AG04450 (cell line): ENCODE results near the gene RASAL1. TPM values are rescaled to one million over a fixed set of nuclear protein-coding genes. Genes with fewer than 3 reads are reported as not detected.

ENCODE experiments used
- CTCF ChIA-PET: fragments of 300-600, 350-600 bp; formaldehyde crosslinking; extraction: SDS; loops from one replicate; lab custom pipeline; 2022; ENCODE audit warnings: antibody characterized with exemption, inconsistent platforms; lab: Charles Lee
- POLR2A ChIA-PET: fragments of 350-600 bp; formaldehyde crosslinking; extraction: SDS; loops from one replicate; lab custom pipeline; 2021; ENCODE audit warnings: antibody characterized with exemption, inconsistent platforms; lab: Yijun Ruan, JAX
- DNase-seq: peaks from one replicate; pipeline ENCODE4 v3.0.0-alpha.2; 2011; ENCODE audit warnings: low read depth, low spot score
- H3K27ac ChIP-seq: one replicate; pipeline ENCODE4 v1.5.1; 2012; ENCODE audit warnings: low read depth, low read length, control low read depth
- H3K27me3 ChIP-seq: one replicate; pipeline ENCODE4 v1.6.0; 2012; ENCODE audit warnings: low read length; ENCODE audit not compliant: control insufficient read depth, insufficient read depth
- H3K4me3 ChIP-seq: 2 replicates; pipeline ENCODE4 v1.5.1; 2011; ENCODE audit warnings: mild to moderate bottlenecking, low read depth, low read length, control low read depth
- H3K9me3 ChIP-seq: 2 replicates; pipeline ENCODE4 v1.5.1; 2012; ENCODE audit warnings: low read length; ENCODE audit not compliant: control insufficient read depth, insufficient read depth
- polyA plus RNA-seq: library from polyadenylated mRNA; depleted of rRNA; stranded (reverse); fragments of >200 nt; gene quantifications from 2 replicates; pipeline ENCODE4 v1.2.3, GENCODE V29; 2011
- TF ChIP-seq, protein P1 (sequence below): IDR thresholded peaks from 2 replicates; pipeline ENCODE4 v1.5.1; 2011; ENCODE audit warnings: low read depth, low read length, control low read depth, inconsistent platforms

Gene RASAL1
- polyA plus RNA-seq, 1 experiment, result not detected

- Histone ChIP-seq H3K4me3 (no peak overlapping the region), H3K9me3 (no peaks in the 10 kb centered on the region), H3K27me3 (peaks cover 9% of the 10 kb centered on the region), H3K27ac (no peak overlapping the region)
- ChIA-PET CTCF (interaction anchor here (0.8 kb wide), 1 partner anchor 23 kb away, joined by 4 read pairs; no protein-coding TSS in a partner anchor), POLR2A (no interaction called here)
- TF ChIP-seq, protein P1, sequence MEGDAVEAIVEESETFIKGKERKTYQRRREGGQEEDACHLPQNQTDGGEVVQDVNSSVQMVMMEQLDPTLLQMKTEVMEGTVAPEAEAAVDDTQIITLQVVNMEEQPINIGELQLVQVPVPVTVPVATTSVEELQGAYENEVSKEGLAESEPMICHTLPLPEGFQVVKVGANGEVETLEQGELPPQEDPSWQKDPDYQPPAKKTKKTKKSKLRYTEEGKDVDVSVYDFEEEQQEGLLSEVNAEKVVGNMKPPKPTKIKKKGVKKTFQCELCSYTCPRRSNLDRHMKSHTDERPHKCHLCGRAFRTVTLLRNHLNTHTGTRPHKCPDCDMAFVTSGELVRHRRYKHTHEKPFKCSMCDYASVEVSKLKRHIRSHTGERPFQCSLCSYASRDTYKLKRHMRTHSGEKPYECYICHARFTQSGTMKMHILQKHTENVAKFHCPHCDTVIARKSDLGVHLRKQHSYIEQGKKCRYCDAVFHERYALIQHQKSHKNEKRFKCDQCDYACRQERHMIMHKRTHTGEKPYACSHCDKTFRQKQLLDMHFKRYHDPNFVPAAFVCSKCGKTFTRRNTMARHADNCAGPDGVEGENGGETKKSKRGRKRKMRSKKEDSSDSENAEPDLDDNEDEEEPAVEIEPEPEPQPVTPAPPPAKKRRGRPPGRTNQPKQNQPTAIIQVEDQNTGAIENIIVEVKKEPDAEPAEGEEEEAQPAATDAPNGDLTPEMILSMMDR, result no peak
- DNase-seq, result no peak
These were observed 64.1 kb downstream of the RASAL1 start for GRCh38 chr12:113071135-113072112.

DNA sequence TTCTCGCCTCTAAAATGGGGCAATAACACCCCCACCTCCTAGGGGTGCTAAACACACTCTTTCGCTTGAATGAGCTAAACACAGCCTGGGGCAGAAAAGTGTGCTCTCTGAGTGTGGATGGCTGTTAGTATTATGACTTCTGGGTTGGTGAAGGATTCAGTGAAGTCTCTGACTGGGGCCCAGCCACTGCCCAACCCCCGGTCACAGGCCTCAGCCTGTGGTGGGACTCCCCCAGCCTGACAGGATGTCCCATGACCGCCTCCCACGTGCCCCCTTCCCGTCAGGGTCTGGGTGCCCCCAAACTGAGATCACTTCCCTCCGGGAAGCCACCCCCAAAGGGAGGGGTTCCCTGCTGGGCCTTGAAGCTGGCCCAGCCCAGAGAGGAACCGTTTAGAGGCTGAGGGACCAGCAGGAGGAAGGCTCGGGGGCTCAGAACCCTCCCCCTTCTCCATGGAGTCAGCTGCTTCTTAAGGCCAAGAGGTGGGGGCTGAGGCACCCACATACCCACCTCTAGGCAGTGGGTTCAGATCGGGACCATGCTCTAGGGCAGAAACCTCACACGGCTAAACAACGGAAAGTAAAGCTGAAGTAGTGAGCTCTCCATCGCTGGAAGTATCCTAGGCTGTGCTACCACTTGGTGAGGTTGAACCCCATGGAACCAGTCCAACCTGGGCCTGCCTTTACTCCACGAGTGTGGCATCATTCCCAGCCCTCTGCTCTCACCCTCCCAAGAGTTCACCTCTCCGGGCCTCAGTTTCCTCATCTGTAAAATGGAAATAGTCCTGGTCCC is 65.2 kb downstream of the RASAL1 start:
- Histone ChIP-seq H3K4me3 (no peak overlapping the region), H3K27me3 (peaks cover 6% of the 10 kb centered on the region), H3K9me3 (no peaks in the 10 kb centered on the region), H3K27ac (no peak overlapping the region)
- TF ChIP-seq, protein P1, result no peak
- no peak for DNase-seq
- ChIA-PET POLR2A (no interaction called here), CTCF (interaction anchor here (0.8 kb wide), 1 partner anchor 21 kb away, joined by 4 read pairs; no protein-coding TSS in a partner anchor)

GRCh38 chr12:113069751-113070116 is 65.8 kb downstream of the RASAL1 start:
- Histone ChIP-seq H3K9me3 (no peaks in the 10 kb centered on the region), H3K27ac (no peak overlapping the region), H3K4me3 (no peak overlapping the region), H3K27me3 (peaks cover 5% of the 10 kb centered on the region)
- DNase-seq, result no peak
- TF ChIP-seq, protein P1, result no peak
- CTCF ChIA-PET, result no interaction called here
- POLR2A ChIA-PET, result no interaction called here

DNA sequence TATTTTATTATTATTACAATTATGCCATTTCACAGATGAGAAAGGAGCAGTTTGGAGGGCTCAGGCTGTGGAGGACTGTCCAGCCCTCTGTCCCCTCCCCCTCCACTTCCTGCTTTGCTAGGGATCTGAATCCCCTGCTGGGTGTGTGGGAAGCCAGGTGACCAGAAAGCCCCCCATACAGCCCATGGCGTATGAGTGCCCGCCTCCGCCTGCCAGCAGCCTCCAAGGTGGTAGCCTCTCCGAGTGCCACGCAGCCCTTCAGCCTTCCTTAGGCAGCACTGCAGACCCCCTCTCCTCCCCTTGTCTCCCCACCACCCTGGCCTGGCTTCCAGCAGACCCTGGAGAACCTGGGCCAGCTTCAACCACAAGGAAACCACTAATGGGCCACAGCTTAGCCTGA is 66.4 kb downstream of the RASAL1 start:
- H3K4me3 ChIP-seq, result no peak overlapping the region
- TF ChIP-seq, protein P1, result no peak
- peaks cover 8% of the 10 kb centered on the region for H3K27me3 ChIP-seq
- no peak overlapping the region for H3K27ac ChIP-seq
- H3K9me3 ChIP-seq, result no peaks in the 10 kb centered on the region
- DNase-seq, result no peak
- ChIA-PET POLR2A (no interaction called here), CTCF (no interaction called here)
